ENCODE results near the gene LMO7. TPM values are rescaled to one million over a fixed set of nuclear protein-coding genes. Genes with fewer than 3 reads are reported as not detected.

Gene LMO7
- total and polyA plus RNA-seq, 2 of the 8 experiments (the other 6 are each of a cell fraction or from before 2014, with no cell fraction given), result 8.1 to 28.3 TPM

GRCh38 chr13:75748874-75749273, 112.7 kb downstream of the LMO7 start:
- no peak overlapping the region for H3K56ac ChIP-seq (replicated peaks; ENCODE audit: insufficient read length, low read depth, low read length)
- H3K23ac ChIP-seq (ENCODE audit: insufficient read length), result no peak overlapping the region
- no peak overlapping the region for H2BK120ac ChIP-seq (replicated peaks; ENCODE audit: low read depth, low read length)
- no peaks in the 10 kb centered on the region for H3K23me2 ChIP-seq (ENCODE audit: low read depth, low read length)
- FAIRE-seq (no peak), DNase-seq (ENCODE audit: low read depth in 1 of 2, low spot score in 2 of 2) (no peak)
- H3K9me3 ChIP-seq (ENCODE audit: insufficient read depth in 2 of 2, low read depth in 1 of 2, low read length in 1 of 2), result 0 out of 4 replicates have a peak, but pooled peaks cover 0 to 6% of the 10 kb centered on the region in 2 experiments
- no peak overlapping the region for H4K91ac ChIP-seq (replicated peaks; ENCODE audit: insufficient read length, low read length)
- no peaks in the 10 kb centered on the region for H3K4me1 ChIP-seq (replicated peaks in 1 of 4; ENCODE audit: control insufficient read depth in 3 of 4, insufficient read depth in 4 of 4, low read length in 3 of 4)
- H3K79me2 ChIP-seq (ENCODE audit: control insufficient read depth in 1 of 2, insufficient read depth in 2 of 2, low read length in 2 of 2), result no peaks in the 10 kb centered on the region
- no peak overlapping the region for H2BK15ac ChIP-seq (ENCODE audit: low read length)
- H3K14ac ChIP-seq (ENCODE audit: insufficient read length), result no peak overlapping the region
- no peak overlapping the region for H3K9ac ChIP-seq (replicated peaks in 1 of 4; ENCODE audit: extremely low read depth in 1 of 4, low read depth in 3 of 4, low read length in 3 of 4)
- H3K4me3 ChIP-seq (ENCODE audit: extremely low read depth in 1 of 4, insufficient read depth in 2 of 4, low read depth in 3 of 4, low read length in 4 of 4), result no peak overlapping the region
- H3K27ac ChIP-seq (ENCODE audit: low read depth, low read length), result no peak overlapping the region
- H4K5ac ChIP-seq (ENCODE audit: insufficient read length, low read depth, low read length), result no peak overlapping the region
- H3K4me2 ChIP-seq (ENCODE audit: insufficient read depth in 1 of 2, low read depth in 2 of 2, low read length in 2 of 2), result no peak overlapping the region
- H4K8ac ChIP-seq (ENCODE audit: extremely low read depth, insufficient read depth, low read length), result no peak overlapping the region
- no peaks in the 10 kb centered on the region for H3K27me3 ChIP-seq (replicated peaks in 1 of 4; ENCODE audit: control insufficient read depth in 3 of 4, extremely low read depth in 1 of 4, insufficient read depth in 3 of 4, low read length in 3 of 4)
- no peaks in the 10 kb centered on the region for H4K20me1 ChIP-seq (replicated peaks in 1 of 2; ENCODE audit: control insufficient read depth in 1 of 2, insufficient read depth in 2 of 2, low read length in 2 of 2)
- H2AFZ ChIP-seq (ENCODE audit: low read length), result no peak overlapping the region
- no peak overlapping the region for H2BK20ac ChIP-seq (ENCODE audit: low read length)
- no peak overlapping the region for H3K18ac ChIP-seq (ENCODE audit: extremely low read depth, low read length)
- no peak overlapping the region for H2AK5ac ChIP-seq (ENCODE audit: low read depth, low read length)
- POLR2A ChIA-PET (ENCODE audit: partially characterized antibody), result interaction anchor here (0.6 kb wide), 1 partner anchor 14 kb away, joined by 5 read pairs; no protein-coding TSS in a partner anchor
- no peaks in the 10 kb centered on the region for H3K79me1 ChIP-seq (ENCODE audit: low read depth, low read length)
- no peak overlapping the region for H2BK12ac ChIP-seq (ENCODE audit: low read depth, low read length)
- 85% methylated on average over 3 of the region's 3 CpGs; no CpG with 5 or more reads in 1 of the 2 experiments for WGBS, 2 experiments (ENCODE audit: extremely low coverage in 1 of 2, insufficient coverage in 1 of 2, insufficient read length in 1 of 2, insufficient replicate concordance in 2 of 2, low coverage in 1 of 2, low lambda C conversion rate in 2 of 2, missing lambda C conversion rate in 1 of 2)
- no peak overlapping the region for H3K4ac ChIP-seq (replicated peaks; ENCODE audit: insufficient read length, low read depth, low read length)
- CTCF ChIA-PET (ENCODE audit: partially characterized antibody), result interaction anchor here (1.6 kb wide), 1 partner anchor 11 kb away, joined by 7 read pairs; no protein-coding TSS in a partner anchor
- no peak overlapping the region for H2BK5ac ChIP-seq (ENCODE audit: low read depth, low read length)
- H3K36me3 ChIP-seq (ENCODE audit: control insufficient read depth in 2 of 4, insufficient read depth in 4 of 4, low read length in 3 of 4), result no peaks in the 10 kb centered on the region
- TF ChIP-seq CREB1 (IDR thresholded peaks at IDR 0.05) (no peak), ATF3 (IDR thresholded peaks at IDR 0.05; ENCODE audit: insufficient read depth, low read depth, low read length) (no peak), EGR1 (IDR thresholded peaks at IDR 0.05; ENCODE audit: borderline replicate concordance, low read depth, low read length) (no peak), E2F6 (IDR thresholded peaks at IDR 0.05) (no peak), SP2 (IDR thresholded peaks at IDR 0.05; ENCODE audit: low read length) (no peak), POU5F1 (IDR thresholded peaks at IDR 0.05; ENCODE audit: low read depth, low read length) (no peak), CHD2 (IDR thresholded peaks at IDR 0.05; ENCODE audit: low read length) (no peak), NANOG (IDR thresholded peaks at IDR 0.05; ENCODE audit: insufficient read depth, low read depth, low read length, poor library complexity, severe bottlenecking) (no peak), SIRT6 (IDR thresholded peaks at IDR 0.05; ENCODE audit: low read length) (no peak), YY1 (IDR thresholded peaks at IDR 0.05; ENCODE audit: low read depth, low read length) (no peak), PHF8 (conservative IDR thresholded peaks at IDR 0.05; ENCODE audit: low read depth, low read length) (no peak), CEBPB (IDR thresholded peaks at IDR 0.05; ENCODE audit: low read depth, low read length) (no peak), TBP (IDR thresholded peaks at IDR 0.05; ENCODE audit: low read depth, low read length) (no peak), SIN3A (conservative IDR thresholded peaks at IDR 0.05 in 1 of 2, IDR thresholded peaks at IDR 0.05 in 1 of 2; ENCODE audit: low read depth in 1 of 2, low read length in 2 of 2) (no peak)
